HG03571 (cell line): ENCODE results near the gene POU5F1.

Experiments
- ATAC-seq: cut with Tn5 transposase; IDR thresholded peaks from one replicate; pipeline ENCODE4 v1.9.1; 2021; ENCODE audit not compliant: unreplicated experiment

POU5F1 gene

DNA sequence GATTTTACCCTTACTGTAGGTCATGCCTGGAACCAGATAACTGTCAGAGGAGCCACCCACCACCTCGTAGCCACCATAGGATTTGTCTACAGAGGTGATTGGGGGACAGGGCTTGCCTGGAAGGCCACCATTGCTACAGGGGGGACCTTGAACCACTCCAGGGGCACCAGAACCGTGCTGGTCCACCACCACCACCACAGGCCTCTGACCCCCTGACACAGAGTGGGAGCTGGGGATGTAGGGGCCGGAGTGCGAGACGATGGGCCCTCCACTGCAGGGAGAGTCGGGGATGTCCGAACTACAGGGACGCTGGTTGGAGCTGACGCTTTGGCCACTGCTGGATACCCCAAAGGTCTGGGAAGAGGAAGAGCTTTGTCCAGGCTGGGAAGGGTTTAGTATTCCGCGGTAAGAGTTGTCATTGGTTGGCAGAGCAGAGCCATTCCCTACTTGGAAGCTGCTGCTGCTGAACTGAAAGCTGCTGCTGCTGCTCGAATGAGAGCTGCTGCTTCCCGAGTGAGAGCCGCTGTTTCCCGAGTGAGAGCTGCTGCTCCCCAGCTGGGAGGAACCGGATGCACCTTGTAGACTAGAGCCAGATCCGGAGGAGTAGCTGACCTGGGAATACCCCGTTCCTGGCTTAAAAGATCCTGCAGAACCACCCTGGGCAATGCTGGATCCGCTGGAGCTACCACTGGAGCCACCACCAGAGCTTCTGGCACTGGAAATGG, 53.7 kb downstream of the POU5F1 start:
- ATAC-seq = no peak

DNA sequence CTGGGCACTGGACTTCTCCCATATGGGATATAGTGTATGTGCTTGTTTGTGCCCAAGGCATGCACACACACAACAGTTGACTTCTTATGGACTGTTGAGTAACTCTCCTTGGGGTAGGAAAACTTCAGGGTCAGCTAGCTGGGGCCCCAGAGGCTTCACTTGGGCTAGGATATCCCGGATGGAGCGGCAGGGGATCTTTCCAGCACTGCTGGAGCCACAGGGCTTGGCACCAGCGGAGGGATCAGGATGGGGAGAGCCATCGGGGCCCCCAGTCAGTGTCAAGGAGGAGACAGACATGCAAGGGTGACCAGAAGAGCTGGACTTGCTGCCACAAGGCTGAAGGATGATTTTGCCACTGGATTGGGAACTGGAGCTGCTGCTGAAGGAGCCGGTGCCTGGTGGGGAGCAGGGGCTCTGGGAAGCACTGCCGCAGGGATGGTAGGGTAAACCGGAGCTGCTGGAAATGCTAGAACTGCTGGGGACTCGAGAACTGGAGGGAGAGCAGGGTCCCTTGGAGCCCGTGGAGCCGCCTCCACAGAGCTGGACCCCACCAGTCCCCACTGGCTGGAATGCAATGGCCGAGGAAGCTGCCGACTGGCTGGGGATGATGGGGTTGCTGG, 54.4 kb downstream of the POU5F1 start:
- ATAC-seq = no peak

DNA sequence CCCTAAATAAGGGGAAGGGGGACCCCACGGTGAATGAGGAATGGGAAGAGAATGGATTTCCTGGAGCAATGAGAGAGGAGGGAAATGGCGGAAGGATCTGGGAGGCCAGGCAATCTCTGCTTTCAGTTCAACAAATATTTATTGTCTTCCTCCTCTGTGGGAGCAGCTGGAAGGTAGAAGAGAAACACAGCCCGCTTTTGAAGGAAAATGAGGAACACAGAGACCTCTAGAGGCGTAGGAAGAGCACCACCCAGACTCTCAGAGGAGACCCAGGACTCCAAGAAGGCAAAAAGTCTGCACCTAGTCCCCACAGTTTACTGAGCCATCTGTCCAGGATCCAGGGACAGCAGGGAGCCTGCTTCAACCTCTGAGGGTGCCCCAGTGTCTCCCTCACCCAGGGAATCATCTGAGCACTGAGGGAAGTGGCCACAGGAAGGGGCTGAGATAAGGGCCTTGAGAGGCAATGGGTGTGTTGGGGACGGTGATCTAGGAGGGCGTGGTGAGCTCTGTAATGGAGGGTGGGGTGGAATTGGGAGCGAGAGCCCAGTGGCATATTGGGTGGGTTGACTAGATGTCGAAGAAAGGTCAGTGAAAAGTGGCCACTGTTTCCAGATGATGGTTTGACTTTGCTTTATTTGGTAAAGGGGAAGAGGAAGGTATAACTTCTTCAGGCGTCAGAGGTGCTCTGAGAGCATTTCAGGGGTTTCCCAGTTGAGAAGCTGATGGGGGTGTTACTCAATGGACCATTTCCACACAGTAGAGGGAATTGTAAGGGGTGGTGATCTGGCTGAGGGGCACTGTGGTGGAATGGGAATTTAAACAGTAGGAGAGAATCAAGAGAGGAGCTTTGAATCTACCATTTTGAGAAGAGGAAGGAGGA, 55.3 kb downstream of the POU5F1 start:
- no peak for ATAC-seq

DNA sequence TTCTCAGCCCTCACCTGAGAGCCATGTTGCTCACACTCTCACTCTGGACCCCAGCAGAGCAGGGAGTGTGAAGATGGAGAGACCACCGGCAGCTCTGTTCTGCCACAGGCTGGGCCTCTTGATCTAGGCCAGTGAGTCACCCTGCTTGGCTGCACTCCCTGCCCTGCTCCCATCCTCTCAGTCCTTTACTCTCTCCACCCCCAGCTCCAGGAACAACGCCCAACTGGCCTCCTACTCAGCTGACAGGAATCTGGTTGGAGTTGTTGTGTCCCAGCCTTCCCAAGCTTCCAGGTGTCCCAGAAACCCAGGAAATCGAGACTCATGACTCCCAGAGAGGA, 56.0 kb downstream of the POU5F1 start, which contains the start of gene PSORS1C1:
PSORS1C1 (plus strand) TSS at position 260 of the 338 bp plus-strand sequence. CDS start 14,833 bp downstream, outside the sequence.
- ATAC-seq = no peak
